BLaER1 (cell line): ENCODE measurements around the gene KRTAP16-1.
"Not testable (repeated sequence)": the region's sequence is repeated elsewhere in the genome, so short reads cannot be mapped to it uniquely, and the experiment has no call there.

Experiments
- H3K27ac ChIP-seq: shearing (Covaris generic); formaldehyde crosslinking; 2 replicates; pipeline ENCODE4 v1.8.1; 2022
- H3K27me3 ChIP-seq: shearing (Covaris generic); formaldehyde crosslinking; 2 replicates; pipeline ENCODE4 v1.8.1; 2022
- H3K36me3 ChIP-seq: shearing (Covaris generic); formaldehyde crosslinking; 2 replicates; pipeline ENCODE4 v1.8.1; 2022
- H3K4me1 ChIP-seq: shearing (Covaris generic); formaldehyde crosslinking; 2 replicates; pipeline ENCODE4 v1.8.1; 2022
- H3K4me2 ChIP-seq: shearing (Covaris generic); formaldehyde crosslinking; 2 replicates; pipeline ENCODE4 v1.8.1; 2022
- H3K4me3 ChIP-seq: shearing (Covaris generic); formaldehyde crosslinking; 2 replicates; pipeline ENCODE4 v1.8.1; 2022
- H3K9ac ChIP-seq: shearing (Covaris generic); formaldehyde crosslinking; 2 replicates; pipeline ENCODE4 v1.8.1; 2022
- H3K9me3 ChIP-seq: shearing (Covaris generic); formaldehyde crosslinking; 2 replicates; pipeline ENCODE4 v1.8.1; 2022
- H4K20me1 ChIP-seq: shearing (Covaris generic); formaldehyde crosslinking; 2 replicates; pipeline ENCODE4 v1.8.1; 2022
- Cebpa-rat ChIP-seq: shearing (Covaris generic); IDR thresholded peaks from 2 replicates; pipeline ENCODE4 v1.8.1; 2022

Gene KRTAP16-1, protein sequence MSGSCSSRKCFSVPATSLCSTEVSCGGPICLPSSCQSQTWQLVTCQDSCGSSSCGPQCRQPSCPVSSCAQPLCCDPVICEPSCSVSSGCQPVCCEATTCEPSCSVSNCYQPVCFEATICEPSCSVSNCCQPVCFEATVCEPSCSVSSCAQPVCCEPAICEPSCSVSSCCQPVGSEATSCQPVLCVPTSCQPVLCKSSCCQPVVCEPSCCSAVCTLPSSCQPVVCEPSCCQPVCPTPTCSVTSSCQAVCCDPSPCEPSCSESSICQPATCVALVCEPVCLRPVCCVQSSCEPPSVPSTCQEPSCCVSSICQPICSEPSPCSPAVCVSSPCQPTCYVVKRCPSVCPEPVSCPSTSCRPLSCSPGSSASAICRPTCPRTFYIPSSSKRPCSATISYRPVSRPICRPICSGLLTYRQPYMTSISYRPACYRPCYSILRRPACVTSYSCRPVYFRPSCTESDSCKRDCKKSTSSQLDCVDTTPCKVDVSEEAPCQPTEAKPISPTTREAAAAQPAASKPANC

DNA sequence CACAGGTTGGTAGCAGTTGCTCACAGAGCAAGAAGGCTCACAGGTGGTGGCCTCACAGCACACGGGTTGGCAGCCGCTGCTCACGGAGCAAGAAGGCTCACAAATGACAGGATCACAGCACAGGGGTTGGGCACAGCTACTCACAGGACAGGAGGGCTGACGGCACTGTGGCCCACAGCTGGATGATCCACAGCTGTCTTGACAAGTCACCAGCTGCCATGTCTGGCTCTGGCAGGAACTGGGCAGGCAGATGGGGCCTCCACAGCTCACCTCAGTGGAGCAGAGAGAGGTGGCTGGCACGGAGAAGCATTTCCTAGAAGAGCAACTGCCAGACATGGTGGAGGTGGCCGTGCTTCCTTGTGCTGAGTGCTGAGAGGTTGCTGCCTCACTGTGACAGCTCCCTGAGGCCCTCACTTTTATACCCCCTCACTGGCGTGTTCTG lies at the start of gene KRTAP16-1:
Gene KRTAP16-1, minus strand, starts transcription at position 392 of the 442 bp plus-strand sequence. Its CDS starts 56 bp downstream, at position 336.
- Histone ChIP-seq H3K9me3 (0 out of 2 replicates have a peak, but pooled peaks cover 3% of the 10 kb centered on the region), H3K4me3 (peak within 1 kb of the TSS; percentile 11), H3K4me2 (peak within 1 kb of the TSS; percentile 79), H3K36me3 (no peaks in the 10 kb centered on the region), H4K20me1 (no peaks in the 10 kb centered on the region), H3K27ac (peak within 1 kb of the TSS; percentile 90), H3K27me3 (no peaks in the 10 kb centered on the region), H3K4me1 (peaks cover 33% of the 10 kb centered on the region), H3K9ac (peak within 1 kb of the TSS; percentile 70)
- no peak for TF ChIP-seq Cebpa-rat

DNA sequence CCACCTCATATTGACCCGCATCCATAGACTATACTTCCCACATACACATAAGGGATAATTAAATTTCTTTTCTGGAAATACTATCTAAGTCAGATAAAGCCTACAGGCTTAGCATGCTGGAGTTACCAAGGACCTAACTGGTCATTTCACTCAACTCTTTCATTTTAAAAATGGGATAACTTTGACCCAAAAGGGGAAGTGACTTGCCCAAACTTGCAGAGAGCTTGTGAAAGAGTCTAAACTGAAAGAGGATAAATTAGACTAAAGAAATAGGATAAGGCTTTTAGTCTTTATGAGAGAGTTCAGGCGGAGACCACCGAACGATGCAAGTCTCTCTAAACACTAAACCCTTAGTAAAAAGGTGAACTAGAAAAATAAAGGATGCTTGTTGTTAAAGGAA lies 45.4 kb upstream of the KRTAP16-1 start:
- TF ChIP-seq Cebpa-rat: no peak
- Histone ChIP-seq H3K9me3 (no peaks in the 10 kb centered on the region), H3K4me2 (no peak overlapping the region), H4K20me1 (no peaks in the 10 kb centered on the region), H3K27me3 (no peaks in the 10 kb centered on the region), H3K27ac (no peak overlapping the region), H3K4me1 (no peaks in the 10 kb centered on the region), H3K4me3 (no peak overlapping the region), H3K9ac (no peak overlapping the region), H3K36me3 (no peaks in the 10 kb centered on the region)

DNA sequence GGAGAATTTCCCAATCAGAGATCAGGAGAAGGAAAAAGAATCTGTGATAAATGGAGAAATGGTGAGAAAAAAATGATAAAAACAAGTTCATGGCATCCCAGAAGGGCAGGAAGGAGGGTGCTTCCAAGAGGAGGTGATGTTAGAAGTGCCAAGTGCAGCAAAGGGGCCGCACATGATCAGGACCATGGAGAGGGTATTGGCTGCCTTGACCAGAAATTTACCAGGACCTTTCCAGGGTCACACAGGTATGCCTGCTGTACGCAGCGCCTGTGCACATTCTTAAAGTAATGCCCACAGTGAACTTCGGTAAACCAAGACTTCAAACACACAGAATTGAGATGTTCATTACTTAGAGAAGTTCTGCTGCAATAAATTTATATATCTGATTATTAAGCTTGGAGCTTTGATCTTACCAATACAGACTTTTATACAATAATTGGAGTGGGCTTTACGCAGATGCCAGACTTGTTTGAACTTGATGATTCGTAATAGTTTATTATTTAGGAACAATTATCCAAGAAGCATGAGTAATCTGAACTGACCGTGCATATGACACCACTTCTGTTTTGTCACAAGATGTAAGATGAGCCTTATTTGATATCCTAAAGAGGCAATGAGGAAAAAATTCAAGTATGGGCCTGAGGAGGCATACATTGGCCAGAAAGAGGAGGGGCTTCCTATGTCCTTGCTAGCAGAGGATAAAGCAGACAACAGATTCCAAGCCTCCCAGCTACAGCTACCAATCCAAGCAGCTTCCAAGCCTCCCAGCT lies 43.7 kb upstream of the KRTAP16-1 start:
- Histone ChIP-seq H3K4me3 (no peak overlapping the region), H3K27me3 (no peaks in the 10 kb centered on the region), H4K20me1 (no peaks in the 10 kb centered on the region), H3K36me3 (no peaks in the 10 kb centered on the region), H3K9me3 (no peaks in the 10 kb centered on the region), H3K4me1 (no peaks in the 10 kb centered on the region), H3K27ac (no peak overlapping the region), H3K9ac (no peak overlapping the region), H3K4me2 (no peak overlapping the region)
- TF ChIP-seq Cebpa-rat: no peak

DNA sequence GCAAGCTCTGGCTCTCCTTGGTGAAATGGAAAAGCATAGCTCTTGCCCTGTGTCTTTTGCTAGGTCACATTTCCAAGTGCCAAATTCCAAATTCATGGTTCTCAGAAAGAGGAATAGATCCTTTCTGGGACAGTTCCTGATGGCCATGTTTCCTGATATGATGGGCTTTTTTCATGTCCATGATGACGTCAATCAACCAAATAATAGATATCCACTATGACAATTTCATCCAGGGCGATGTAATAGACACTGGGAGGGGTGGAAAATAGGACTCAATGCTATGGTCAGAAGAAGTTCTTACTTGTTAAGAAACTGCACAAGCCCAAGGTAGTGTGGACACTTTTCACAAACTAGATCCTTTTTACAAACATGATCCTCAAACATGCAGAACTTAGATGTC lies 42.1 kb upstream of the KRTAP16-1 start:
- H4K20me1 ChIP-seq: no peaks in the 10 kb centered on the region
- no peaks in the 10 kb centered on the region for H3K27me3 ChIP-seq
- H3K4me1 ChIP-seq: no peaks in the 10 kb centered on the region
- no peak overlapping the region for H3K4me3 ChIP-seq
- no peak for TF ChIP-seq Cebpa-rat
- H3K9ac ChIP-seq: no peak overlapping the region
- H3K4me2 ChIP-seq: no peak overlapping the region
- H3K27ac ChIP-seq: no peak overlapping the region
- no peaks in the 10 kb centered on the region for H3K36me3 ChIP-seq
- no peaks in the 10 kb centered on the region for H3K9me3 ChIP-seq

DNA sequence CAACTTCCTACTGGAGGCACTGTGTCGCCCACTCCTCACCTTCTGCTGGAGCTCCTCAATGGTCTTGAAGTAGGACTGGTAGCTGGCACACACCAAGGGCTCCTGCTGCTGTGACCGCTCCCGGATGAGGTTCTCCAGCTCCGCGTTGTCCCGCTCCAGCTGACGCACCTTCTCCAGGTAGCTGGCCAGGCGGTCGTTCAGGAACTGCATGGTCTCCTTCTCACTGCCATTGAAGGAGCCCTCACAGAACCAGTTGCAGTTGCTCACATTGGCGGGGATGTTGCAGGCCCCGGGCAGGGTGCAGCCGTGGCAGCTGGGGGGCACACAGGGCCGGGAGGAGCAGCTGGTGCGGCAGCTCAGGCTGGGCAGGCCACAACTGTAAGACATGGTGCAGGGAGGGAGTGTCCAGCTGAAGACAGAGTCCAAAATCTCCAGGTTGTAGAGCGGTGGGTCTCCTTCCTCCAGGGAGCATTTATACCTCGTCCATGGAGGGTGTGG lies 41.3 kb upstream of the KRTAP16-1 start, which contains the start of gene KRT33A:
Gene KRT33A, minus strand, starts transcription at position 448 of the 498 bp plus-strand sequence. Its CDS starts 61 bp downstream, at position 387.
- not testable (repeated sequence) for H3K9me3 ChIP-seq, H3K9ac ChIP-seq, H3K4me2 ChIP-seq, H3K36me3 ChIP-seq, H4K20me1 ChIP-seq, H3K27ac ChIP-seq, H3K4me1 ChIP-seq, H3K4me3 ChIP-seq, H3K27me3 ChIP-seq

DNA sequence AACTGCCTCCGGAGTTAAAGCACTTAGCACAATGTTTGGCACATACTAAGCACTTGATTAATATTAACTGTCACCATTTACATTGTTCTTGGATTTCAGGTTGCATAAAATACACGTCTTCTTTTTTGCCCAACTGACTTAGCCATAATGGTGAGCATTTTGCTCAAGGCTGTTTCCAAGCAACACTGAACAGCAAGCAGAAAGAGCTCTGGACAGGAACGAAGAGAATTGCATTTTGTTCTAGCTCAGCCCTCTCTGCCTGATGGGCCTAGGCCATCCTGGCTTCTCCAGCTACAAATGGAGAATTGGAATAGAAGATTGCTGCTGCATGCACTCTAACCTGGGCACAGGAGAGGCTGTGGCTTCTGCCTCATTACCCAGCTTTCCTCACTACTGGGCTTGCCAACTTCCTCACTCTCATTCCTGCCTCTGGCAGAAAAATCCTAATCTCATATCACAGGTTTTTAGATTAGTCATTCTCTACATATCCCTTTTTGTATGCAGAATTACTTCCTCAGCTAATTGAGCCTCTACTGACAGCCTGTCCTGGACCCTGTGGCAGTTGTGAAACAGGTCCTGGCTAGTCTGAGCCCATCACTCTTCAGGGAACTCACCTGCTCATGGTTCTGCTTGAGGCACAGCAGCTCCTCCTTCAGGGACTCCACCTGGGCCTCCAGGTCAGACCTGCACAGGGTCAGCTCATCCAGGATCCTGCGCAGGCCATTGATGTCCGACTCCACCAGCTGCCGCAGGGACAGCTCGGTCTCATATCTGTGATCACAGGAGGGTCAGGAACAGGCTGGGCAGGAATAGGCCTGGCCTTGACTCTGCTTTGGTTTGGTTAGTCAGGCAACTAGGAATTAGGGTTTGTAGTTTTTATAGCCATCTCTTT lies 39.0 kb upstream of the KRTAP16-1 start:
- Histone ChIP-seq H3K4me1 (no peaks in the 10 kb centered on the region), H3K27me3 (no peaks in the 10 kb centered on the region), H3K4me2 (no peak overlapping the region), H3K9ac (no peak overlapping the region), H3K4me3 (no peak overlapping the region), H3K9me3 (peaks cover 10% of the 10 kb centered on the region), H4K20me1 (no peaks in the 10 kb centered on the region), H3K36me3 (no peaks in the 10 kb centered on the region), H3K27ac (no peak overlapping the region)
- TF ChIP-seq Cebpa-rat: no peak

DNA sequence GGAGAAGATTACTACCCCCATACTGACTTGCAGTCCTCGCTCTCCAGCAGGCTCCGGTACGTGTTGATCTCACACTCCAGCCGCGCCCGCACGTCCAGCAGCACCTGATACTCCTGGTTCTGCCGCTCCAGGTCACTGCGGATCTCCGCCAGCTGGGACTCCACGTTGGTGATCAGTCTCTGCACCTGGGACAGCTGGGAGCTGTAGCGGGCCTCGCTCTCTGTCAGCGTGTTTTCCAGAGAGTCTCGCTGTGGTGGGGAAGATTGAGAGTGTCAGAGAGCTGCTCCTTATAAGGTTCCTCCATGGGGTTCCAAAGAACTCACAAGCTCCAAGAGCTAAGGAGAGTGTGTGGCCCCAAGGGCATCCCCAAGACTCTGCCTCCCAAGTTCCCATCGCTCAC lies 37.3 kb upstream of the KRTAP16-1 start:
- H3K27ac ChIP-seq, H3K9ac ChIP-seq, H4K20me1 ChIP-seq, H3K27me3 ChIP-seq, H3K36me3 ChIP-seq, H3K4me2 ChIP-seq, H3K4me3 ChIP-seq, H3K4me1 ChIP-seq: not testable (repeated sequence)
- H3K9me3 ChIP-seq: peaks cover 27% of the 10 kb centered on the region

DNA sequence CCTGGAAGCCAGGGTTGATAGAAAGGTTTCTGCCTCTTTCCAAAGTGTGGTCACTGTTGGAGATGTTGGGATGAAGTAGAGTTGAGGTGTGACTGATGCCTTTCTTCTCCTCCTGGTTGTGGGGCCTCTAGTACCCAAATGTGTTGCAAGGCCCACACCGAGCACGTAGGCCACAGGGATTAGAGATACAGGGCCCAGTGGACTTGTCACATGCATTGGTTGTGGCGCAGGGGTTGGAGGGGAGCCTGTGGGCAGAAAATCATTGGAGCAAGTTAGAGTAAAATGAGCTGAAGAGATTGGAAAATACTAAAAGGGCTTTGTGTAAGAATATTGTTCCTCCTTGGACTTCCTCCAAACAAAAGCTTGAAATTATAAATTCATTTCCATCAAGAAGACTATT lies 36.9 kb upstream of the KRTAP16-1 start:
- no peak overlapping the region for H3K4me3 ChIP-seq
- peaks cover 31% of the 10 kb centered on the region for H3K9me3 ChIP-seq
- H4K20me1 ChIP-seq: no peaks in the 10 kb centered on the region
- no peaks in the 10 kb centered on the region for H3K27me3 ChIP-seq
- no peak overlapping the region for H3K4me2 ChIP-seq
- no peak overlapping the region for H3K27ac ChIP-seq
- H3K36me3 ChIP-seq: no peaks in the 10 kb centered on the region
- no peaks in the 10 kb centered on the region for H3K4me1 ChIP-seq
- no peak for TF ChIP-seq Cebpa-rat
- no peak overlapping the region for H3K9ac ChIP-seq

DNA sequence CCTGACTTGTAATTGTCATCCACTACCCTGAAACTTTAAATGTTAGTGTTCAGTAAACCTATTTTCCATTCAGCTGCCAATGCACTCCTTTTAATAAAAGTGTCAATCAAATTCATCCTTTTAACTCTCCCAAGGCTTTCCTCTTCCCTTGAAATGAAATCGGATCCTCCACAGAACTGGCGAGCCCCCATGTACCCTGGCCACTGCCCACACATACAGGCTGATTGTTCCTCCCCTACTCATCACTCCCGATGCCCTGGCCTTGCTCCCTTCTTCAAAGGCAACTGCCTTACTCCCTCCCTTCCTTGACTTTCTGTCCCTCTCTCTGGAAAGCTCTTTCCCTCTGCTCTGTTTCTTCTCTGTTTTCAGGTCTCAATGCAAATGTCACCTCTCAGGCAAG lies 33.9 kb upstream of the KRTAP16-1 start:
- H3K9ac ChIP-seq: no peak overlapping the region
- no peaks in the 10 kb centered on the region for H3K36me3 ChIP-seq
- TF ChIP-seq Cebpa-rat: no peak
- H4K20me1 ChIP-seq: no peaks in the 10 kb centered on the region
- H3K27me3 ChIP-seq: no peaks in the 10 kb centered on the region
- no peak overlapping the region for H3K4me2 ChIP-seq
- no peak overlapping the region for H3K4me3 ChIP-seq
- H3K4me1 ChIP-seq: peaks cover 18% of the 10 kb centered on the region; the same call in 1 of the 2 replicates
- H3K27ac ChIP-seq: no peak overlapping the region
- H3K9me3 ChIP-seq: peaks cover 34% of the 10 kb centered on the region
